SK-N-MC (cell line): ENCODE results near the gene MST1.
"Not testable (repeated sequence)": the region's sequence is repeated elsewhere in the genome, so short reads cannot be mapped to it uniquely, and the experiment has no call there.

Experiments used
- EZH2 ChIP-seq: fragments of 200-600 bp; sonication (generic); IDR thresholded peaks from one replicate; pipeline ENCODE4 v1.6.1; 2017; ENCODE audit warnings: antibody characterized with exemption
- POLR2AphosphoS5 ChIP-seq: IDR thresholded peaks from 2 replicates; pipeline ENCODE4 v1.6.1; 2012; ENCODE audit warnings: mild to moderate bottlenecking, low read depth, low read length, borderline replicate concordance

DNA sequence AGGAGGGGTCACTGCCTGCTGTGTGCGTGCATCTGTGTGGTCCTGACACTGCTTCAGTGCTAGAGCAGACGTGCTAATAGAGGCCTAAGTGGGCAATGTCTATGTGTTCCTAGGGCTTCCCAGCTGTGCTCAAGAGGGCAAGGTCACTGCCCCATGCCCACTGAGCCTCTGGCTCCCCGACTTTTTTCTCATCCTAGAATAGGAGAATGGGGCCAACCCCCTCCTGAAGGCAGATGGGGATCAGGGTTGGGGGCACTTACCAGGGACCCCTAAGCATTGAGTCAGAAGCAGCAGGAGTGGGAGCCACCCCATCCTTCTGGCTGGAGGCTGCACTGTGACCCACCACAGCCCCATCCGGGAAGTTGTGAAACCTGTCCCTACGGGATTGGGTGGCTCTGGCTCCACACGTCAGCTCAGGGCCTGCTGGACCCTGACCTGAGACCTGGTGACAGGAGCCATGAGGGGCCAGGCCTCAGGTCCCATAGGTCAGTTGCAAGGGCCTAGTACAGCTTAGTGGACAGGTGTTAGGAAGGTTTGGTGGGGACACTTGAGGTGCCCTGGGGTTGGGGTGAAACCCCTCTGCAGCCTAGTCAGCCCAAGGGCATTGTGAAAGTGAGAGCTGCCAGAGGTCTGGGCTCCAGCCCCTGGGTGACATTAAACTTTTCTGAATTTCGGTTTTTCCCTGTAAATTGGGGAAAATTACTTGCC, 782 bp downstream of the MST1 start:
- TF ChIP-seq POLR2AphosphoS5, EZH2: not testable (repeated sequence)
